GM21528 (cell line): ENCODE data around the gene NPY2R.

Source experiments
- ATAC-seq: cut with Tn5 transposase; IDR thresholded peaks from one replicate; pipeline ENCODE4 v1.9.1; 2021; ENCODE audit warnings: mild to moderate bottlenecking, moderate library complexity; ENCODE audit not compliant: unreplicated experiment, low FRiP score

The NPY2R gene

GRCh38 chr4:155248002-155248896, 39.8 kb downstream of the NPY2R start:
- no peak for ATAC-seq

GRCh38 chr4:155249016-155249566, 40.7 kb downstream of the NPY2R start:
- ATAC-seq: no peak

GRCh38 chr4:155252327-155252726, 43.9 kb downstream of the NPY2R start:
- ATAC-seq: no peak

DNA sequence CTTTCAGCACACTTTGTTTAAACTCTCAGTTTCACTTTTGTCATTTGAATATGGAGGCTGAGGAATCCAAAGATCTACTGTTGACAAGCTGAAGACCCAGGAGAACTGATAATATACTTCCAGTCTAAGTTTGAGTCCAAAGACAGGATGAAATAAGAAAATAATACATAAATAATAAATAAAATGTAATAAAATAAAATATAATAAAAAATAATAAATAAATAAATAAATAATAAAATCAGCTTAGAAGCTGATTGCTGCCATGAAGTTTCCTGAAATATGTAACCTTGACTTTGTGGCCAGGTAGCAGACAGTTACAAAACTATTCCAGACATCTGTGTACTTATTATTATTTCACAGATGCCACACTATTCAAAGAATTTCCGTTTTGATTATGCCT, 55.0 kb downstream of the NPY2R start:
- no peak for ATAC-seq

GRCh38 chr4:155265113-155265512, 56.7 kb downstream of the NPY2R start:
- ATAC-seq: no peak
